ENCODE measurements around the gene LCORL.
A peak's percentile ranks its signal among the peaks of the same experiment; 100 is the strongest.
"Not testable (repeated sequence)": the region's sequence is repeated elsewhere in the genome, so short reads cannot be mapped to it uniquely, and the experiment has no call there.

Gene LCORL

GRCh38 chr4:18021720-18022571, at the start of gene LCORL:
Gene LCORL, minus strand, starts transcription at chr4:18021755. Its CDS starts 4 bp downstream, at chr4:18021751.
- peak; percentile 61 to 99 (median 92) for DNase-seq

- DNase-seq = no peak
Measured at GRCh38 chr4:18069810-18070209, 48.3 kb upstream of the LCORL start.

GRCh38 chr4:18067031-18067430, 45.5 kb upstream of the LCORL start:
- no peak for DNase-seq

- no peak for DNase-seq
Measured at GRCh38 chr4:18063079-18063478, 41.5 kb upstream of the LCORL start.

- no peak for DNase-seq
Measured at GRCh38 chr4:18057821-18058533, 36.4 kb upstream of the LCORL start.

- DNase-seq = no peak
Measured at GRCh38 chr4:18056030-18056429, 34.5 kb upstream of the LCORL start.

GRCh38 chr4:18052158-18052557, 30.6 kb upstream of the LCORL start:
- DNase-seq = no peak

GRCh38 chr4:18051281-18051680, 29.7 kb upstream of the LCORL start:
- DNase-seq = no peak

- DNase-seq = no peak
Measured at GRCh38 chr4:18050448-18050847, 28.9 kb upstream of the LCORL start.

- no peak for DNase-seq
Measured at GRCh38 chr4:18049446-18049845, 27.9 kb upstream of the LCORL start.

- DNase-seq = no peak
Measured at GRCh38 chr4:18042754-18043153, 21.2 kb upstream of the LCORL start.

GRCh38 chr4:18042012-18042411, 20.5 kb upstream of the LCORL start:
- no peak for DNase-seq

- no peak for DNase-seq
Measured at GRCh38 chr4:18041114-18041513, 19.6 kb upstream of the LCORL start.

GRCh38 chr4:18039113-18039512, 17.6 kb upstream of the LCORL start:
- DNase-seq = no peak

GRCh38 chr4:18036369-18036768, 14.8 kb upstream of the LCORL start:
- not testable (repeated sequence) for DNase-seq

- DNase-seq = no peak
Measured at GRCh38 chr4:18034099-18034498, 12.5 kb upstream of the LCORL start.

- no peak for DNase-seq
Measured at GRCh38 chr4:18033111-18034085, 11.8 kb upstream of the LCORL start.

GRCh38 chr4:18025288-18025687, 3.7 kb upstream of the LCORL start:
- no peak for DNase-seq

- DNase-seq = no peak
Measured at GRCh38 chr4:18022572-18023050, 1.1 kb upstream of the LCORL start.

GRCh38 chr4:18021470-18021719, 160 bp downstream of the LCORL start:
- DNase-seq = no peak

GRCh38 chr4:18020671-18021469, 685 bp downstream of the LCORL start:
- DNase-seq = peak in 13 of 14 donors; percentile 40 to 74 (median 48)

GRCh38 chr4:18020145-18020670, 1.3 kb downstream of the LCORL start:
- DNase-seq = peak in 1 of 14 donors; percentile 24
